ENCODE results near the gene CLASP1.
"Not testable (repeated sequence)": the region's sequence is repeated elsewhere in the genome, so short reads cannot be mapped to it uniquely, and the experiment has no call there.

The CLASP1 gene

DNA sequence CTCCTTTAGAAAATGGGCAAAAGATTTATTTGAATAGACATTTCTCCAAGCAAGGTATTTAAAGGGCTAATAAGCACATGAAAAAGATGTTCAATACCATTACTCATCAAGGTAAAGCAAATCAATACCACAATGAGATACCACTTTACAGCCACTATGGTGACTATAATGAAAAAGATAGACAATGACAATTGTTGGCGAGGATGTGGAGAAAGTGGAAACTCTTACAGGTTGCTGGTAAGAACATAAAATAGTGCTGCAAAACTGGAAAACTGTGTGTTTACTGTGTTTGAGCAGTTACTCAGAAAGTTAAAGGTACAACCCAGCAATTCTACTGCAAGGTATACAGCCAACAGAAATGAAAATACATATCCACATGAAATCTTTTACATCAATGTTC lies 150.5 kb downstream of the CLASP1 start:
- no peak for FAIRE-seq

DNA sequence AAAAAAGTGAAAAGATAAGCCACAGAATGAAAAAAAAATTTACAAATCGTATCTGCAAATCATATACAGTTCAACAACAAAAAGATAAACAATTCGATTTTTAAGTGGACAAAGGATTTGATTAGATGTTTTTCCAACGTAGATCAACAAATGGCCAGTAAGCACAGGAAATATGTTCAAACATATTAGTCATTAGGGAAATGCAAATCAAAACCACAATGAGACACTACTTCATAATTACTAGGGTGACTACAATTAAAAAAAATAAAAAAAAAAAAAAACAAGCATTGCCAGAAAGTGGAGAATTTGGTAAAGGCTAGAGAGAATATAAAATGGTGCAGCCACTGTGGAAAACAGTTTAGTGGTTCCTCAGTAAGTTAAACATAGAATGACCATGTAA lies 156.9 kb downstream of the CLASP1 start:
- FAIRE-seq = no peak

- FAIRE-seq = peak; percentile 92
Measured at GRCh38 chr2:121491518-121491917, 157.7 kb downstream of the CLASP1 start.

DNA sequence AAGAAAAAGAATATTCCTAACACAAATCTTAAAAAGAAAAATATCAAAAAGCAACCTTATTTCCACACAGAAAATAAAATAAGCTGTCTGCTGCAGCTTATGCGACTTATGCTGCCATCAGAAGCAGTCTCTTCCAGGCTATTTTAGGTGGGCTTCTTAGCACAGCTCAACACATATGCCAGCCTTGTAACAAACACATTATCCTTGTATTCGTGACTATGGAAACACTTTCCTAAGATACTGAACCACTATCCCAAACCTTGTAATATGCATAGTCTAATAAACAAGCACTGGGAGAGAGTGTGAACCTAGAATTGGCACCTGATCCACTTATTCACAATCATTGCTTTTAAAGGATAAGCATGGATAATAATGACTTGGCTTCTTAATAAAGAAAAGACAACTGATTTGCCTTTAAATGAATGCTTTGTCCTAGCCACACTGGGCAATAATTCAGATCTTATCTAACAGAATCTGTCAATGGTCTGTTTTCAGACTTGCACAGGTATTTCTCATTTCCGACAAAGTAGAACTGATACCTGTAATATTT lies 158.6 kb downstream of the CLASP1 start:
- no peak for FAIRE-seq

DNA sequence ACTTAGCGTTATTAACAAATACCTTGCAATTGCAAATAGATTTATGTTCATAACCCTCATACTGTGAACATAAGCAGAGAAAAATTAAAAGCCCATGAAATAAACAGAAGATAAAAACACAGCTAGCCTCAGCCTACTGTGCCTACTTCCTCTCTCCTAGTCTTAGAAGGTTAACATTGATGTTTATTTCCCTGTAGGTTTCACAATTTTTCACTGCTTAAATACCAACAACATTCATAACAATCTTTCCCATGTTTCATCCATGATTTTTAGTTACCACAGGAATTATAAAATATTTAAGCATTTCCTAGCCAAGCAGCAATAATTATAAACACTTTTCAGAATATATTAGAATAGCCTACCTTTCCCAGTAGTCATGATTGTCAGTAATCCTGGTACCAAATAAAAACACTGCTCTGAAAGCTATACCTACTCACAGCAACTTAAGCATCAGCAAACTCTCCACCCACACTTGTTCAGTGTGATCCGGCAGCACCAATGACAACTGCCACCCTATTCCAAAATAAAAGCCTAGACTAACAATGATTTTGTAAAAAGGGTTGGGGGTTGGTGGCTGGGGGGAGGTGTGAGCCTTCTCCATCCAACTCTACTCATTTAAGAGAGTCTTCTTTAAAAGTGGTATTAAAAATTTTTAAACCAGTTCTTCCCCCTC lies 159.2 kb downstream of the CLASP1 start:
- FAIRE-seq = no peak

DNA sequence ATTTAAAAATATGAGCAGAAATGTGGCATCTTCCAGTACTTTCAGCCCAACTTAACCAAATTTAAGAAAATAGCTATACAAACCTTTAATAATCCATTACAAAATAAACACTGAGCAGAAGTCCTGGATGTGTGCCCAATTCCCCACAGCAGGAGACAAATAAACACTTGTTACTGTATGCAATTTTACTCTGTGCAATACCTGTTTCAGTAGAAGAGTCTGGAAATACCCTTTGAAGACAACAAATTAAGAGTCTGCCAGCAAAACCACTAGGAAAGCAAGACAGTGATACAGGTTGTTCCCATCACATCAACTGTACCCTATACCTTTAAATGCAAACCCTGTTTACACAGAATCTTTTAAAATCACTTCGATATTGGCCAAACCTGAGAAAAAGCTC lies 160.0 kb downstream of the CLASP1 start:
- FAIRE-seq = peak; percentile 58

- FAIRE-seq = no peak
Measured at GRCh38 chr2:121486191-121486790, 163.0 kb downstream of the CLASP1 start.

DNA sequence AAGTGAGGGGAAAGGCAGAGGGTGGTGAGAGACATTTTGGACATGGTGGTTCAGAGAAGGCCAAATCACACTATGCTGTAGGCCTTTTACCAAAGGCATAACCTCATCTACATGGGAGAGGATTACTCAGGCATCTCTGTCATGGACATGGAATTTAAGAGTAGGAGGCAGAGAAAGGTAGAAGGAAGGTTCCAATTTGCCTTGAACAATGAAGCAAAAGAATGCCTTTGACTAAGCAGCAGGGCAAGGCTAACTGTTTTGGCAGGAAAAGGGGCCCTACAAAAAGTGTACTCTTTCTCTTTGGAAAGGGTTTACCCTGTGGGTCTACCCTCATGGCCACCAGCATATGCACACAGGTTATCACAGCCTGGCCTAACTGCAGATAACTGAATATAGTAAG lies 164.2 kb downstream of the CLASP1 start:
- no peak for FAIRE-seq

- no peak for FAIRE-seq
Measured at GRCh38 chr2:121483846-121484245, 165.4 kb downstream of the CLASP1 start.

DNA sequence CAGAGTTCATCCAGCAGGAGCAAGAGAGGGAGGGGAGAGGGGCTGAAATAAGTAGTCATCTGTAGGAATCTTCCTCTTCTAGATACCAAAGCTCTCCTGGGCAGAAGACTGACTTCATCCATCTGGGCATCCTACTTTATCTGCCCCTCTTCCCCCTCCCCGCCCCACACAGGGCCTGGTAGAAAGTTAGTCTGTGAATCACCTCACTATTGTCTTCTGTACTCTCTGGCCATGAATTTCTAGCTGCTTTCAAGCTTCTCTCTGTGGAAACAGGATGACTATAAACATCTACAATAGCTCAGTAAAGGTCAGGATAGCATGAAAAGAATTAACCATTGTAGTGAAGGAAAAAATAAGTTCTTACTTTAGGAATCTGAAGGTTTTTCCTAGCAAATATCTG lies 166.2 kb downstream of the CLASP1 start:
- no peak for FAIRE-seq

DNA sequence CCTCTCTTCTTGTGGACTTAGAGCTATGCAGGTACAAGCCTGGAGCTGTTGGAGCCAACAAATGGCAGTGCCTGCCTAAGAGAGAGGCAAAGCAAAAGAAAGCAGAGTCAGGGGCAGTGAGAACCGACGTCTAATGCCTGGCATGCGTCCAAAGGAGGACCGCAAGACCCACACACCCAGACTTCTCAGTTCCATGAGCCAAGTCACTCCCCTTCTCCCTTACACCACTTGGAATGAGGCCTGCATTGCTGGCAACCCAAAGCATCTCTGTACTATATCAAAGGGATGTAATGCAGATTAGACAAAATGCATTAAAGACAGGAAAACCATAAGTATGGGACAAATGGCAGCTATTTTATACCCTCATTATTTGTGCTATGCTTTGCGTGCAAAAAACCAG lies 168.4 kb downstream of the CLASP1 start:
- FAIRE-seq = no peak

DNA sequence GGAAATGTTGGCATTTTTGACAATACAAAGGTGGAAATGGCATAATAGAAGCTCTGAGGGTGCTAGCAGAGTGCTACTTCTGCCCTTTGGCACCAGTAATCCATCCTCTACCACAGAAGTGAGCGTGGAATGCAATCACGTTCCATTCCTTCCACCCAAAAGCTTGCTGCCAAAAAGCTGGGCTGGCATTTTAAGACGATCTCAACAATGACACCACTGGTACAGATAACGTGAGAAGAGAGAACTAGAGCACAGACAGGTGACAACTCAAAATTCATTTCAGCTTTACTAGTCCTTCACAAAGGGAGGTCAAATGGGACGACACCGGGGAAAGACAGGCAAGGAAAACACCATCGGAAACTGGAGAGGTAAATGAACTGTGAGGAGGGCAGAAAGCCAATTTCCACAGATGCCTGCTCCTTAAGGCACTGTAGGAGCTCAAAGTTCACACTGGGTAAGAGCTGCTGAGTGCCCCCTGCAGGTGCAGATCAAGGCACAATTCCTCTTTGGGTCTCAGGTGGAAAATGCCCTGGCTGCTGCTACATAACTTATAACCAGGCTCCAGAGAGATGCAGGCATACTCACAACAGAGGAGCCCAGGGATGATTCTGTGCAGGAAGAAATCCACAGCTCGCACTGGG lies 169.3 kb downstream of the CLASP1 start:
- FAIRE-seq = no peak

- FAIRE-seq = no peak
Measured at GRCh38 chr2:121478996-121479745, 170.1 kb downstream of the CLASP1 start.

DNA sequence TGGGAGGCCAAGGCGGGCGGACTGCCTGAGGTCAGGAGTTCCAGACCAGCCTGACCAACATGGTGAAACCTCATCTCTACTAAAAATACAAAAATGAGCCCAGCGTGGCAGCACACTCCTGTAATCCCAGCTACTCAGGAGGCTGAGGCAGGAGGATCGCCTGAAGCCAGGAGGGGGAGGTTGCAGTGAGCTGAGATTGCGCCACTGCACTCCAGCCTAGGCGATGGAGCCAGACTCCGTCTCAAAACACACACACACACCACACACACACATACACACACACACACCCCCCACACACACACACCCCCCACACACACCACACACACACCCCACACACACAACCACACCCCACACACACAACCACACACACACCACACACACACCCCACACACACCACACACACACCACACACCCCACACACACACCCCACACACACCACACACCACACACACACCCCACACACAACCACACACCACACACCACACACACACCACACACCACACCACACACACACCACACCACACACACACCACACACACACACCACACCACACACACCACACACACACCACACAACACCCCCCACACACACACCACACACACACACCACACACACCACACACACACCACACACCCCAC lies 170.8 kb downstream of the CLASP1 start:
- not testable (repeated sequence) for FAIRE-seq

GRCh38 chr2:121476684-121477083 lies 172.6 kb downstream of the CLASP1 start:
- no peak for FAIRE-seq

DNA sequence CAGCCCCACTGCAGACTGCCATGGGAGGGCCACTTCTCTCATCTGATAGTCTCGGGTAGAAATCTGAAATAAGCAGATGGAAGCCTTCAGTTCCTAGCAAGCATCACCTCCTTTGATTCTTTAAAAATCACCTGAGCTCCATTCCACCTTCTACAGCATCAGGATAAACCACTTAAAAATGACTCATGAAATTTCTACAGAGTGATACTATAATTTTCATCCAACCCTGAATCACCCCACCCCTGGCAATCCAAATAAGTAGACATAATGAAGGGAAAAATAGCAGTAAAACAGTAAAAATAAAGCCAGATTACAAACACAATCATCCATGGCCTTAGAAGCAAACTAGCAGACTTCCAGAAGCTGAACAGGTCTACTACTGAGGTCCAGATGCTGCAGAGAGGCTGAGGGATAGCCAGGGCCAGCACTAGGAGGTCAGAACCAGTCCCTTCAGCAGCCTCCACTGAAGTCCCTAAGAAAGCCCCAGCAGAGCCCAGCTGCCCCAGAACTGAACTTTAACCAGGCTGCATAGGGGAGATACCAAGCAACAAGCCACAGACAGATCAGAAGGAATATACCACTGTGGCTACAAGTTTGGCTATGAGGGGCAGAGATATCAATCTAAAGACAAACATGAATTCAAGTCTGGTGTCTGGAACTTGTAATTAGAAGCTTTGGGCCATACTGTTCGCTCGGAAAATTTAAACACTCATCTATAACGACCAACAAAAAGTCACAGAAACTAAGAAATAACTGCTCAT lies 173.3 kb downstream of the CLASP1 start:
- FAIRE-seq = no peak

GRCh38 chr2:121473512-121473911 lies 175.8 kb downstream of the CLASP1 start:
- no peak for FAIRE-seq

- FAIRE-seq = no peak
Measured at GRCh38 chr2:121472470-121472993, 176.7 kb downstream of the CLASP1 start.

GRCh38 chr2:121471532-121472469 lies 177.5 kb downstream of the CLASP1 start:
- FAIRE-seq = no peak

DNA sequence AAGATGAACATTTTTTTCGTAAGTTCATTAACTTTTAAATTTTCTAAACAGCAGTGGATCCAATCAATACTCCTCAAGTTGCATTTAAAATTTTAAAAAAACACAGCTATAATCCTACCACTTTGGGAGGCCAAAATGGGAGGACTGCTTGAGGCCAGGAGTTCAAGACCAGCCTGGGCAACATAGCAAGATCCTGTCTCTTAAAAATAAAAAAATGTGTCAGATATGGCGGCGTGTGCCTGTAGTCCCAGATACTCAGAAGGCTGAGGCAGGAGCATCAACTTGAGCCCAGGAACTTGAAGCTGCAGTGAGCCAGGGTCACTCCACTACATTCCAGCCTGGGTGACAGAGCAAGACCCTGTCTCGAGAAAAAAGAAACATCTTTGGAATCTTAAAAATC lies 178.3 kb downstream of the CLASP1 start:
- FAIRE-seq = no peak

DNA sequence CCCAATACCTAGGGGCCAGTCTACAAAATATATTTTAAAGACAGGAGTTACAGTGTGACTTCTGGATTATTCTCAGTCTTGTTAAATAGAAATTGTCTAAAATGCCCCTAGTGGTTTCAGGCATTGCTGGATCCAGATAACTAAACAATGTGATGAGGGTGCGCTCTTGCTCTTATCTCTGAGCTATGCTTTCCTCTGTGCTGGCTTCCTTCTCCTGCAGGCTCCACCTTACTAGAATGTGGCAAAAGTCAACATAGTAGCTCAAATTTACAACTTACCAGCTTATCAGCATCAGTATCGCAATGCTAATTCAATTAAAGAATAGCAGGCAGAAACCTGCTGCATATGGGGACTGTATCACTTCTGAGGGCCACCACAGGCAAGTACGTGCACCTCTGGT lies 179.9 kb downstream of the CLASP1 start:
- no peak for FAIRE-seq
